Measurements from ENCODE around the gene DEPDC1B. TPM values are rescaled to one million over a fixed set of nuclear protein-coding genes. Genes with fewer than 3 reads are reported as not detected.

DEPDC1B gene
- total and polyA plus RNA-seq, 4 donors: 0.17 to 26.3 (median 0.52) TPM

DNA sequence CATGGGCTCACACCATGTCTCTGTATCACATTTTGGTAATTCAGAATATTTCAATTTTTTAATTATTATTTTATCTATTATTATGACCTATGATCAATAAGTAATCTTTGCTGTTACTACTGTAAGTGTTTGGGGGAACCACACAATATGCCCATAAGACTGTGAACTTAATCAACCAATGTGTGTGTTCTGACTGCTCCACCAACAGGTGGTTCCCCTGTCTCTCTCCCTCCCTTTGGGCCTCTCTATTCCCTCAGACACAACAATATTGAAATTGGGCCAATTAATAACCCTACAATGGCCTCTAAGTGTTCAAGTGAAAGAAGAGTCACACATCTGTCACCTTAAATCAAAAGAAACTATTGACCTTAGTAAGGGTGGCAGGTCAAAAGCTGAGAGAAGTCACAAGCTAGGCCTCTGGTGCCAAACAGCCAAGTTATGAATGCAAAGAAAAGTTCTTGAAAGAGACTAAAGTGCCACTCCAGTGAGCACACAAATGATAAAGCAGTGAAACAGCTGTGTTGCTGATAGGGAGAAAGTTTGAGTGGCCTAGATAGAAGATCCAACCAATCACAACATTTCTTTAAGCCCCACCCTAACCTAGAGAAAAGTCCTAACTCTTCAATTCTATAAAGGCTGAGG lies 88.7 kb downstream of the DEPDC1B start:
- Histone ChIP-seq H3K27ac (ENCODE audit: low read depth in 1 of 2, low read length in 2 of 2) (no peak overlapping the region), H3K27me3 (ENCODE audit: control insufficient read depth in 4 of 4, insufficient read depth in 4 of 4, low read length in 3 of 4) (no peaks in the 10 kb centered on the region), H3K4me1 (ENCODE audit: control insufficient read depth in 4 of 4, insufficient read depth in 4 of 4, low read length in 3 of 4) (no peaks in the 10 kb centered on the region), H3K9ac (ENCODE audit: low read depth in 1 of 2, low read length in 2 of 2) (no peak overlapping the region), H3K9me3 (ENCODE audit: control insufficient read depth in 4 of 4, low read length in 3 of 4) (no peaks in the 10 kb centered on the region), H3K4me3 (ENCODE audit: low read depth in 1 of 3, low read length in 3 of 3) (no peak overlapping the region), H3K36me3 (ENCODE audit: control insufficient read depth in 4 of 4, insufficient read depth in 3 of 4, low read depth in 1 of 4, low read length in 3 of 4) (no peaks in the 10 kb centered on the region)
- DNase-seq (ENCODE audit: low spot score): no peak
- TF ChIP-seq HNF4A (conservative IDR thresholded peaks at IDR 0.05): no peak
- no peak for TF ChIP-seq RAD21 (IDR thresholded peaks at IDR 0.05)
- TF ChIP-seq, protein P1, sequence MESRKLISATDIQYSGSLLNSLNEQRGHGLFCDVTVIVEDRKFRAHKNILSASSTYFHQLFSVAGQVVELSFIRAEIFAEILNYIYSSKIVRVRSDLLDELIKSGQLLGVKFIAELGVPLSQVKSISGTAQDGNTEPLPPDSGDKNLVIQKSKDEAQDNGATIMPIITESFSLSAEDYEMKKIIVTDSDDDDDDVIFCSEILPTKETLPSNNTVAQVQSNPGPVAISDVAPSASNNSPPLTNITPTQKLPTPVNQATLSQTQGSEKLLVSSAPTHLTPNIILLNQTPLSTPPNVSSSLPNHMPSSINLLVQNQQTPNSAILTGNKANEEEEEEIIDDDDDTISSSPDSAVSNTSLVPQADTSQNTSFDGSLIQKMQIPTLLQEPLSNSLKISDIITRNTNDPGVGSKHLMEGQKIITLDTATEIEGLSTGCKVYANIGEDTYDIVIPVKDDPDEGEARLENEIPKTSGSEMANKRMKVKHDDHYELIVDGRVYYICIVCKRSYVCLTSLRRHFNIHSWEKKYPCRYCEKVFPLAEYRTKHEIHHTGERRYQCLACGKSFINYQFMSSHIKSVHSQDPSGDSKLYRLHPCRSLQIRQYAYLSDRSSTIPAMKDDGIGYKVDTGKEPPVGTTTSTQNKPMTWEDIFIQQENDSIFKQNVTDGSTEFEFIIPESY (IDR thresholded peaks at IDR 0.05): no peak
- no peak for TF ChIP-seq YY1 (IDR thresholded peaks at IDR 0.05)
- TF ChIP-seq FOXA2 (IDR thresholded peaks at IDR 0.05): no peak
- no peak for TF ChIP-seq NR2F2 (IDR thresholded peaks at IDR 0.05)
- no peak for TF ChIP-seq JUND (IDR thresholded peaks at IDR 0.05)
- TF ChIP-seq SP1 (IDR thresholded peaks at IDR 0.05): no peak
- no peak for TF ChIP-seq EGR1 (IDR thresholded peaks at IDR 0.05; ENCODE audit: low read depth in 2 of 2)

DNA sequence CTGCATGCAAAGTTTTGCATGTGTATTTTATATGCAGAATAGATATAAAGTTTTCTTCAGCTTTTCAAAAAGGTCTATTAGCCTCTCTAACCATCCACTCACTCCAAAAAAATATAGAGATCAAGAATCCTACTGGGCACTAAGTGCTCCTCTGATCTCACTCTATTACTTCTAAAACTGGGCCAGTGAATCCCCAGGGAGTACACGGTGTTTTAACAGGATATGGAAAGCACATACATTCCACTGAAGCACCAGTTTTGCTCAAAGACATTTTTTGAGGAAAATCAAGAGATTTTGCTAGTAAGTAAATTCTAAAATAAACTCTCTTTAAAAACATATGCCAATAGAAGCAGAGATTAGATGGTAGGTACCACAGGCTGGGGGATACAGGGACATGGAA lies 95.2 kb downstream of the DEPDC1B start:
- no peak for DNase-seq (ENCODE audit: low spot score)
- no peaks in the 10 kb centered on the region for H3K4me1 ChIP-seq (ENCODE audit: control insufficient read depth in 4 of 4, insufficient read depth in 4 of 4, low read length in 3 of 4)
- H3K36me3 ChIP-seq (ENCODE audit: control insufficient read depth in 4 of 4, insufficient read depth in 3 of 4, low read depth in 1 of 4, low read length in 3 of 4): no peaks in the 10 kb centered on the region
- no peak overlapping the region for H3K9ac ChIP-seq (ENCODE audit: low read depth in 1 of 2, low read length in 2 of 2)
- TF ChIP-seq HNF4A (conservative IDR thresholded peaks at IDR 0.05): no peak
- TF ChIP-seq FOXA1 (IDR thresholded peaks at IDR 0.05): no peak
- no peak for TF ChIP-seq TAF1 (conservative IDR thresholded peaks at IDR 0.05)
- no peak for TF ChIP-seq FOXA2 (IDR thresholded peaks at IDR 0.05)
- TF ChIP-seq, protein P2, sequence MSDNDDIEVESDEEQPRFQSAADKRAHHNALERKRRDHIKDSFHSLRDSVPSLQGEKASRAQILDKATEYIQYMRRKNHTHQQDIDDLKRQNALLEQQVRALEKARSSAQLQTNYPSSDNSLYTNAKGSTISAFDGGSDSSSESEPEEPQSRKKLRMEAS (IDR thresholded peaks at IDR 0.05): no peak
- TF ChIP-seq YY1 (IDR thresholded peaks at IDR 0.05): no peak
- no peak for TF ChIP-seq CTCF (IDR thresholded peaks at IDR 0.05; ENCODE audit: low read depth, low read length, missing input control)
- TF ChIP-seq SP1 (IDR thresholded peaks at IDR 0.05): no peak
- no peak for TF ChIP-seq JUND (IDR thresholded peaks at IDR 0.05)
- TF ChIP-seq REST (IDR thresholded peaks at IDR 0.05): no peak
- TF ChIP-seq, protein P1 (IDR thresholded peaks at IDR 0.05): no peak
- no peak for TF ChIP-seq NR2F2 (IDR thresholded peaks at IDR 0.05)
- TF ChIP-seq GABPA (IDR thresholded peaks at IDR 0.05 in 1 of 2, conservative IDR thresholded peaks at IDR 0.05 in 1 of 2): no peak
- TF ChIP-seq HNF4G (IDR thresholded peaks at IDR 0.05): no peak
- TF ChIP-seq ATF3 (IDR thresholded peaks at IDR 0.05): no peak
- no peak for TF ChIP-seq RAD21 (IDR thresholded peaks at IDR 0.05)
- no peak for TF ChIP-seq EGR1 (IDR thresholded peaks at IDR 0.05; ENCODE audit: low read depth in 2 of 2)
- no peak for TF ChIP-seq RXRA (IDR thresholded peaks at IDR 0.05)
- H3K4me3 ChIP-seq (ENCODE audit: low read depth in 1 of 3, low read length in 3 of 3): no peak overlapping the region
- no peaks in the 10 kb centered on the region for H3K27me3 ChIP-seq (ENCODE audit: control insufficient read depth in 4 of 4, insufficient read depth in 4 of 4, low read length in 3 of 4)
- no peaks in the 10 kb centered on the region for H3K9me3 ChIP-seq (ENCODE audit: control insufficient read depth in 4 of 4, low read length in 3 of 4)
- H3K27ac ChIP-seq (ENCODE audit: low read depth in 1 of 2, low read length in 2 of 2): no peak overlapping the region
- WGBS: 95% methylated on average over 1 of the region's 1 CpG
